ENCODE data around the gene UBE2L6.

Gene UBE2L6

GRCh38 chr11:57527056-57527631, 40.3 kb downstream of the UBE2L6 start:
- peak; percentile 87 for DNase-seq

DNA sequence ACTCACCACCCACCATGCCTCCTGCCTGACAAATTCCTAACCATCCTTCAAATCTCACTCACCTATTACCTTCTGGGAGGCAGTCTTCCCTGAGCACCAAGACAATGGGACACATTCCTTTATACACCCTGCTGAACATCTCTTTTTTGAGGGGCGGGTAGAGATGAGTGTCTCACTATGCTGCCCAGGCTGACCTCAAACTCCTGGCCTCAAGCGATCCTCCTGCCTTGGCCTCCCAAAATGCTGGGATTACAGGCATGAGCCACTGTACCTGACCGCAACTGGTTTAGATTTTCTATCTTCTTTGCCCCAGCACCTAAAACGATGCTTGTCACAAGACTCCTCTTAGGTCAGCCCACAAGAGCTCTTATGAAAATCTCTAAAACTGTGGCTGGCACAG, 44.1 kb downstream of the UBE2L6 start:
- DNase-seq = no peak

DNA sequence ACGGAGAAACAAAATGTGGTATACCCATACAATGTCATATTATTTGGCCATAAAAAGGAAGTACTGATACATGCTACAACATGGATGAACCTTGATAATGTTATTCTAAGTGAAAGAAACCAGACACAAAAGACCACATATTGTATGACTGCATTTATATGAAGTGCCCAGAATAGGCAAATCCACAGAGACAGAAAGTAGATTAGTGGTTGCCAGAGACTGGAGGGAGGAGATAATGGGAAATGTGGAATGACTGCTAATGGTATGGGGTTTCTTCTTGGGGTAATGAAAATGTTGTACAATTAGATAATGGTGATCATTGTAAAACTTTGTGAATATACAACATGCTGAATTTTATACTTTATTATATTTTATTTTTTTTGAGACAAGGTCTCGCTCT, 46.4 kb downstream of the UBE2L6 start:
- DNase-seq = no peak

DNA sequence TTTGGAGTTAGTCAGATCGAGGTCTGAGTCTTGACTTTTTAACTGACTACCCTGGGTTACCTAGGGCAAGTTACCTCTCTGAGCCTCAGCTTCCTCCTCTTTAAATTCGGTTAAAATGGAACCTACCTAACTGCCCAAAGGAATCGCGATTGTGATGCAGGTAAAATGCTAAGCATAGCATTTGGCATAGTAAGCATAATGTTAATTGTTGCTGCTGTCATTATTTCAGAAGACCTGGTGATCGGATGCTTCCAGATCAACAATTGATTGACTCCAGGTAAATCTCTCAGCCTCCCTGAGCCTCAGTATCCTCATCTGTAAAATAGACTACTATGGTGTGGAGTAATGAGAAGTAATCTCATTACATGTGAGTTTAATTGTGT, 51.4 kb downstream of the UBE2L6 start:
- DNase-seq = no peak

DNA sequence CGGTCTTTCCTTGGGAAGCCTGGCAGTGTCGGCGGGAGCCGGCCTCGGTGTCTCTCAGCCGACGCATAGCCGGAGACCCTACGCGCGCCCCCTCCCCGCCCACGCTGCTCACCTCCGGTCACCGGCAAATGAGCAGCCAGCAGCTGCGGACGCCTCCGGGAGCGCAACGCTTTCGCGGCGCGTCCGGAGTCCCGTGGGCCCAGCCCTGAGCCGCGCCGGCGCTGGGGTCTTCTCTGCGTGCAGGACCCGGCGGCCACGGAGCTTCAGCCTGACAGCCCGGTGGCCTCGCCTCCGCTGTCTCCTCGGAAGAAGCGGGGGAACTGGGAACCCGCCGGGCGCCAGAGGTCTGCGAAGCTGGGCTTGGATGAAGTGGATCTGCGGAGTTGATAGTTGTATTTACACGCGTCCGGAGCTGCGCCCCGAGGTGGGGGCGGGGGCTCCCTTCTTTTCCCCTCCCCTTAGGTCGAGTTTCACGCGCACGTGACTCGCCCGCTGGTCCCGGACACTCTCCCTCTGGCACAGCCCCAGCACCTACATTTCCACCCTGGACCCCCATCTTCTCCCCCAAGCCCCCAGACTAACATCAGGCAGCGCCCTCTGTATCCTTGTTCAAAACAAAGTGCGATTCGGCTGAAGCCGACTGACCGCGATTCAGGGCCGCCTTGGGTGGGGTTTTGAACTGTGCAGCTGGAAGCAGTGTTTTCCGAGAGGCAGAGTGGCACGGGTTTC, 52.0 kb downstream of the UBE2L6 start, which contains the start of gene SLC43A1:
Gene SLC43A1, minus strand, starts transcription at position 371 of the 729 bp plus-strand sequence. CDS start 1,591 bp downstream, outside the sequence.
- DNase-seq = peak; percentile 79

- peak; percentile 87 for DNase-seq
Measured at GRCh38 chr11:57514538-57515331, 52.7 kb downstream of the UBE2L6 start.

GRCh38 chr11:57513911-57514537, 53.4 kb downstream of the UBE2L6 start:
- peak; percentile 82 for DNase-seq

DNA sequence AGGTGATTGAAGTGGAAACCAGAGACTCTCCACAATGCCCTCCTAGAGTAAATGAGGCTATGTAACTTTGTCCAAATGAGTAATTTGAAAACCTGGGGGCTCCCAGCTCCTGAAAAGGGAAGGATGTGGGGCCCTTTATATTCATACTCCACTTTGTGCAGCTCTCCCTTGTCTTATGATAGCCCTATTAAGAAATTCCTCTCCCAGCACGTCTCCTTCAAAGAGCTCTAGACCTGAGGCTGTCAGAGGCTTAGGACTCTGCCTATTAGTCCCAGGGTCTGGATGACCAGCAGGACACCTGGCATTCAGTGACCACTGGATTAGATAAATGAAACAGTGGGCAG, 54.0 kb downstream of the UBE2L6 start:
- DNase-seq = no peak

GRCh38 chr11:57512646-57513451, 54.6 kb downstream of the UBE2L6 start:
- no peak for DNase-seq

DNA sequence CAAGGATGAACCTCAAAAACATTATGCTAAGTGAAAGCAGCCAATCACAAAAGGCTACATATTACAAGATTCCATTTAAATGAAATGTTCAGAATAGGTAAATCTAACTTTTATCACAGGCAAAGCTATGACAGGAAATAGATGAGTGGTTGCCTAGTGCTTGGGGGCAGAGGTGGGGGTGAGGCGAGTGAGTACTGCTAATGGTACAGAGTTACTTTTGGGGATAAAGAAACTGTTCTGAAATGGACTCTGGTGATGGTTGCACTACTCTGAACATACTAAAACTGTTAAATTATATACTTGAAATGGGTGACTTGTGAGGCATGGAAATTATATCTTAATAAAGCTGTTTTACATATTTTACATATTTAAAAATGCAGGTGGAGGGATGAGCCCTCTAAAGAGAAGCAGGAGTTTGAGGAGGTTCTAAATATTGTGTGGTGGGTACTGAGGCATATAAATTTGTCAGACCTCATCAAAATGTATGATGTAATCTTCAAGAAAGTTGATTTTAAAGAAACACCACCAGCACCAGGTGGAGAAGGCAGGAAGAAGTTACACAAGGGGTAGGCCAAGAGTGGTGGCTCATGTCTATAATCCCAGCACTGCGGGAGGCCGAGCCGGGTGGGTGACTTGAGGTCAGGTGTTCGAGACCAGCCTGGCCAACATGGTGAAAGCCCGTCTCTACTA, 55.6 kb downstream of the UBE2L6 start:
- DNase-seq = no peak

DNA sequence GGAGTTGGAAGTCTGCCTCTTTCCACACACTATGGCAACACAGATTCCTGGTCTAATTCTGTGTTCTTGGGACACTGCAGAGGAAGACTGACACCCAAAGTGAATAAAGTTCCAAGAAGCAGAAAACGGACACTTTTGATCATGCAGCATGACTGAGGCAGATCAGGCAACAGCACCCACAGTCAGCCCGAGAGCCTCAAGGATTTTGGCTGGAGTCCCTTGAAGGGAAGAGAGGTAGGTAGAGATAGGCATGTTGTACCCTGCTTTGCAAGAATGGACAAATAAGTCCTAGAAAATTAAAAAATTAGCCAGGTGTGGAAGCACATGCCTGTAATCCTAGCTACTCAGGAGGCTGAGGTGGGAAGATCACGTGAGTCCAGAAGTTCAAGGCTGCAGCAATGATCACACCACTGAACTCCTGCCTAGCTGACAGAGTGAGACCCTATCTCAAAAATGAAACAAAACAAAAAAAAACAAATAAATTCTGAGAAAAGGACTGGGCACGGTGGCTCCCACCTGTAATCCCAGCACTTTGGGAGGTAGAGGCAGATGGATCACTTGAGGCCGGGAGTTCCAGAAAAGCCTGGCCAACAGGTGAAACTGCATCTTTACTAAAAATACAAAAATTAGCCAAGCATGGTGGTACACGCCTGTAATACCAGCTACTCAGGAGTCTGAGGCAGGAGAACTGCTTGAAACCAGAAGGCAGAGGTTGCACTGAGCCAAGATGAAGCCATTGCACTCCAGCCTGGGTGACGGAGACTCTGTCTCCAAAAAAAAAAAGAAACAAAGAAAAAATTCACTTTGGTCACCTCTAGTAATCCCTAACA, 58.9 kb downstream of the UBE2L6 start:
- DNase-seq = no peak

DNA sequence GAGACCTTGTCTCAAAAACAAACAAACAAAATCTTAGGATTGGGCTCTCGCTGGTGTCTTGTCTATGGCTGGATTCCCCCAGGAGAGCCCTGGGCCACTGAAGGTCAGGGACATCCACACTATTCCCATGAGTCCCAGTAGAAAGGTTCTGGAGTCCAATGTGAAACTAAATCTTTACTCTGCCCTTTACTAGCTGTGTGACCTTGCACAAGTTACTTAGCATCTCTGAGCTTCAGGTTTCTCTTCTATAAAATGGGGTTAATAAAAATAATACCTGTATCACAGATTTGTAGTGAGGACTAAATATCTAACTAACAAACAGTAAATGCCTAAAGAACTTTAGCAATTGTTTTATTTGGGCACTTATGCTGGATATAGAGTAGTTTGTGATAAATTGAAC, 61.0 kb downstream of the UBE2L6 start:
- no peak for DNase-seq

GRCh38 chr11:57504511-57504910, 63.0 kb downstream of the UBE2L6 start:
- DNase-seq = no peak

DNA sequence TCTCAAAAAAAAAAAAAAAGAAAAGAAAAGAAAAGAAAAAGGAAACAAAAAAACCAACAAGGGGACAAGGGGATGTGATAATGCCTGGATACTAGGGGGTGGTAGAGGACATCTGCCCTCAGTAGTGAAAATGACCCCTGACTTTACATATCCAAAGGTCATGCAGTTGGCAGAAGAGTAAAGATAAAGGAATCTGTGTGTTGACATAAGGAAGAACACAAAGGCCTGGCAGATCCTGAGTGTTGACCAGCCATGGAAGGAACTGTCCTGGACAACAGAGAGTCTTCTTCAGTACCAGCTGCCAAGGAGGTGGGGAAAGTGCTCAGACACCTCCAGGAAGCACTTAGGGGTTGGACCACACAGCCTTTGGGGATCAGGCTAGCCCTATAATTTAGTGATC, 64.6 kb downstream of the UBE2L6 start:
- DNase-seq = no peak

DNA sequence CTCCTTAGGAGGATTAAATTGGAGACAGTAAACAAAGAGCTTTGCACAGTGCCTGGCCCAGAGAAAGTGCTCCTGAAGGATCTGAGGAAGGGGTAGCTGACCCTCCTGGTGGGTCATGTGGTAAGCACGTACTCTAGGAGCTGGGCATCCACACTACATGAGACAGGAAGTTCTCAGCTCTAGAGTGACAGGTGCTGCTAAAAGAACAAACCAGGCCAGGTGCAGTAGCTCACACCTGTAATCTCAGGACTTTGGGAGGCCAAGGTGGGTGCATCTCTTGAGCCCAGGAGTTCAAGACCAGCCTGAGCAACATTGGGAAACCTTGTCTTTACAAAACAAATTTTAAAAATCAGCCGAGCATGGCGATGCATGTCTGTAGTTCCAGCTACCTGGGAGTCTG, 65.1 kb downstream of the UBE2L6 start:
- no peak for DNase-seq

DNA sequence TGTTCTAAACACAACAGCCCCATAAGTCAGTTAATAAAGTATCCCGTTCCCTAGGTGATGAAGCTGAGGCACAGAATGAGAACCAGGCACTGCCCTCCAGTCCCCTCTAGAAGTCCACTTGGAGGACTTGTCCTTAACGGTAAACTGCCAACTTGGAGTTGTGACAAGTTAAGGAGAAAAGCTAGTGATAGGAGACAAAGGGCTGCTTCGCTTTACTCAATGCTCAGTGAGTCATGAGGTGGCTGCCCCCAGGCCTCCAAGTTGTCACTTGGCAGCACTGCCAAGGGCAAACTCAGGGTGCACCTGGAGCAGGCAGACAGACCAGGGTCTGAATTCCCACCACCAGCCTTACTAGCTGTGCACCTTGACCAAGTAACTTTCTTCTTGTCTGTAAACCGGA, 65.5 kb downstream of the UBE2L6 start:
- no peak for DNase-seq
